ENCODE results near the gene PHLDA3.

PHLDA3 gene

GRCh38 chr1:201468844-201469644 is at the start of gene PHLDA3:
Gene PHLDA3, minus strand, starts transcription at chr1:201469188. Its CDS starts 402 bp downstream, at chr1:201468786.
- TF ChIP-seq POLR2A (IDR thresholded peaks at IDR 0.05; ENCODE audit: low read length) (peak; percentile 39), GATA1 (IDR thresholded peaks at IDR 0.05; ENCODE audit: low read depth, low read length) (no peak)
- DNase-seq, result peak; percentile 54 to 62

- no peak for DNase-seq
- TF ChIP-seq GATA1 (IDR thresholded peaks at IDR 0.05; ENCODE audit: low read depth, low read length), result no peak
Observed at GRCh38 chr1:201518071-201518470, 49.1 kb upstream of the PHLDA3 start.

GRCh38 chr1:201517631-201518030 is 48.6 kb upstream of the PHLDA3 start:
- no peak for DNase-seq
- TF ChIP-seq POLR2A (IDR thresholded peaks at IDR 0.05; ENCODE audit: low read length) (no peak), GATA1 (IDR thresholded peaks at IDR 0.05; ENCODE audit: low read depth, low read length) (no peak)

GRCh38 chr1:201516511-201517127 is 47.6 kb upstream of the PHLDA3 start:
- no peak for DNase-seq

GRCh38 chr1:201515895-201516294 is 46.9 kb upstream of the PHLDA3 start:
- TF ChIP-seq POLR2A (IDR thresholded peaks at IDR 0.05; ENCODE audit: low read length), result no peak
- TF ChIP-seq GATA1 (IDR thresholded peaks at IDR 0.05; ENCODE audit: low read depth, low read length), result no peak
- DNase-seq, result peak; percentile 52 to 67

More at GRCh38 chr1:201516511-201517127, 47.6 kb upstream of the PHLDA3 start:
- TF ChIP-seq GATA1 (IDR thresholded peaks at IDR 0.05; ENCODE audit: low read depth, low read length) (no peak), POLR2A (IDR thresholded peaks at IDR 0.05; ENCODE audit: low read length) (no peak)

- TF ChIP-seq GATA1 (IDR thresholded peaks at IDR 0.05; ENCODE audit: low read depth, low read length) (no peak), POLR2A (IDR thresholded peaks at IDR 0.05; ENCODE audit: low read length) (no peak)
- peak; percentile 25 to 72 for DNase-seq
Observed at GRCh38 chr1:201515062-201515750, 46.2 kb upstream of the PHLDA3 start.

- peak; percentile 25 to 29 for DNase-seq
Observed at GRCh38 chr1:201514466-201514865, 45.5 kb upstream of the PHLDA3 start.

GRCh38 chr1:201513498-201514243 is 44.7 kb upstream of the PHLDA3 start:
- no peak for TF ChIP-seq GATA1 (IDR thresholded peaks at IDR 0.05; ENCODE audit: low read depth, low read length)
- no peak for DNase-seq

More at GRCh38 chr1:201514466-201514865, 45.5 kb upstream of the PHLDA3 start:
- TF ChIP-seq GATA1 (IDR thresholded peaks at IDR 0.05; ENCODE audit: low read depth, low read length) (no peak), POLR2A (IDR thresholded peaks at IDR 0.05; ENCODE audit: low read length) (no peak)

GRCh38 chr1:201511941-201512539 is 43.1 kb upstream of the PHLDA3 start:
- no peak for DNase-seq
- TF ChIP-seq GATA1 (IDR thresholded peaks at IDR 0.05; ENCODE audit: low read depth, low read length) (no peak), POLR2A (IDR thresholded peaks at IDR 0.05; ENCODE audit: low read length) (no peak)

GRCh38 chr1:201511396-201511940 is 42.5 kb upstream of the PHLDA3 start:
- TF ChIP-seq POLR2A (IDR thresholded peaks at IDR 0.05; ENCODE audit: low read length), result no peak
- TF ChIP-seq GATA1 (IDR thresholded peaks at IDR 0.05; ENCODE audit: low read depth, low read length), result no peak
- no peak for DNase-seq

- no peak for DNase-seq
- TF ChIP-seq POLR2A (IDR thresholded peaks at IDR 0.05; ENCODE audit: low read length) (no peak), GATA1 (IDR thresholded peaks at IDR 0.05; ENCODE audit: low read depth, low read length) (no peak)
Observed at GRCh38 chr1:201510734-201511133, 41.7 kb upstream of the PHLDA3 start.

GRCh38 chr1:201509601-201510374 is 40.8 kb upstream of the PHLDA3 start:
- no peak for TF ChIP-seq POLR2A (IDR thresholded peaks at IDR 0.05; ENCODE audit: low read length)
- TF ChIP-seq GATA1 (IDR thresholded peaks at IDR 0.05; ENCODE audit: low read depth, low read length), result no peak
- no peak for DNase-seq
